Measurements from ENCODE around the gene MBOAT1.
A peak's percentile ranks its signal among the peaks of the same experiment; 100 is the strongest.

The MBOAT1 gene

GRCh38 chr6:20061952-20062351, 150.3 kb downstream of the MBOAT1 start:
- H3K9ac ChIP-seq (ENCODE audit: low read depth, low read length, poor library complexity, severe bottlenecking): peak overlapping the region; percentile 45
- no peak for TF ChIP-seq EZH2phosphoT487 (IDR thresholded peaks at IDR 0.05; ENCODE audit: borderline replicate concordance)
- peak; percentile 20; the same call in 1 of the 2 replicates for TF ChIP-seq CTCF (conservative IDR thresholded peaks at IDR 0.05; ENCODE audit: low read length)
- no peaks in the 10 kb centered on the region for H3F3A ChIP-seq (ENCODE audit: low read depth)
- no peaks in the 10 kb centered on the region for H3K9me3 ChIP-seq (ENCODE audit: insufficient read depth, low read depth, low read length)
- H3K4me3 ChIP-seq (ENCODE audit: low read length, poor library complexity, severe bottlenecking): peak overlapping the region; percentile 28
- peaks cover 19% of the 10 kb centered on the region for H3K4me1 ChIP-seq (ENCODE audit: insufficient read depth, low read length, poor library complexity, severe bottlenecking)
- no peaks in the 10 kb centered on the region for H4K20me1 ChIP-seq (ENCODE audit: insufficient read depth, low read length, poor library complexity, severe bottlenecking)
- H3K79me2 ChIP-seq (ENCODE audit: insufficient read depth, low read length): no peaks in the 10 kb centered on the region
- no peaks in the 10 kb centered on the region for H3K9me2 ChIP-seq (replicated peaks; ENCODE audit: low read depth, low read length)
- H2AFZ ChIP-seq (ENCODE audit: low read length): peak overlapping the region; percentile 61
- H3K36me3 ChIP-seq (ENCODE audit: insufficient read depth, low read length): no peaks in the 10 kb centered on the region
- no peaks in the 10 kb centered on the region for H3K27me3 ChIP-seq (ENCODE audit: insufficient read depth, low read length, poor library complexity, severe bottlenecking)
- peak overlapping the region; percentile 69 for H3K4me2 ChIP-seq (ENCODE audit: low read depth, low read length, poor library complexity, severe bottlenecking)

GRCh38 chr6:20060252-20060651, 152.0 kb downstream of the MBOAT1 start:
- H3K4me3 ChIP-seq (ENCODE audit: low read length, poor library complexity, severe bottlenecking): no peak overlapping the region
- H3K4me1 ChIP-seq (ENCODE audit: insufficient read depth, low read length, poor library complexity, severe bottlenecking): peaks cover 19% of the 10 kb centered on the region
- H4K20me1 ChIP-seq (ENCODE audit: insufficient read depth, low read length, poor library complexity, severe bottlenecking): no peaks in the 10 kb centered on the region
- TF ChIP-seq EZH2phosphoT487 (IDR thresholded peaks at IDR 0.05; ENCODE audit: borderline replicate concordance) (no peak), CTCF (conservative IDR thresholded peaks at IDR 0.05; ENCODE audit: low read length) (no peak)
- H3K9me3 ChIP-seq (ENCODE audit: insufficient read depth, low read depth, low read length): no peaks in the 10 kb centered on the region
- no peaks in the 10 kb centered on the region for H3K36me3 ChIP-seq (ENCODE audit: insufficient read depth, low read length)
- no peak overlapping the region for H3K4me2 ChIP-seq (ENCODE audit: low read depth, low read length, poor library complexity, severe bottlenecking)
- H3K9ac ChIP-seq (ENCODE audit: low read depth, low read length, poor library complexity, severe bottlenecking): no peak overlapping the region
- no peaks in the 10 kb centered on the region for H3K27me3 ChIP-seq (ENCODE audit: insufficient read depth, low read length, poor library complexity, severe bottlenecking)
- H2AFZ ChIP-seq (ENCODE audit: low read length): no peak overlapping the region
- no peaks in the 10 kb centered on the region for H3F3A ChIP-seq (ENCODE audit: low read depth)
- no peaks in the 10 kb centered on the region for H3K79me2 ChIP-seq (ENCODE audit: insufficient read depth, low read length)
- H3K9me2 ChIP-seq (replicated peaks; ENCODE audit: low read depth, low read length): no peaks in the 10 kb centered on the region

- no peaks in the 10 kb centered on the region for H4K20me1 ChIP-seq (ENCODE audit: insufficient read depth, low read length, poor library complexity, severe bottlenecking)
- peaks cover 19% of the 10 kb centered on the region for H3K4me1 ChIP-seq (ENCODE audit: insufficient read depth, low read length, poor library complexity, severe bottlenecking)
- no peak overlapping the region for H3K4me3 ChIP-seq (ENCODE audit: low read length, poor library complexity, severe bottlenecking)
- peak overlapping the region; percentile 14 for H3K4me2 ChIP-seq (ENCODE audit: low read depth, low read length, poor library complexity, severe bottlenecking)
- H3F3A ChIP-seq (ENCODE audit: low read depth): no peaks in the 10 kb centered on the region
- H3K79me2 ChIP-seq (ENCODE audit: insufficient read depth, low read length): no peaks in the 10 kb centered on the region
- H3K36me3 ChIP-seq (ENCODE audit: insufficient read depth, low read length): no peaks in the 10 kb centered on the region
- H3K9ac ChIP-seq (ENCODE audit: low read depth, low read length, poor library complexity, severe bottlenecking): no peak overlapping the region
- no peaks in the 10 kb centered on the region for H3K9me2 ChIP-seq (replicated peaks; ENCODE audit: low read depth, low read length)
- TF ChIP-seq CTCF (conservative IDR thresholded peaks at IDR 0.05; ENCODE audit: low read length) (peak; percentile 42), EZH2phosphoT487 (IDR thresholded peaks at IDR 0.05; ENCODE audit: borderline replicate concordance) (no peak)
- H3K27me3 ChIP-seq (ENCODE audit: insufficient read depth, low read length, poor library complexity, severe bottlenecking): no peaks in the 10 kb centered on the region
- H2AFZ ChIP-seq (ENCODE audit: low read length): no peak overlapping the region
- no peaks in the 10 kb centered on the region for H3K9me3 ChIP-seq (ENCODE audit: insufficient read depth, low read depth, low read length)
Observed at GRCh38 chr6:20058912-20059311, 153.4 kb downstream of the MBOAT1 start.

Measured in Loucy (cell line).